CD4-positive, alpha-beta T cell treated with Interleukin-21 for 1 hour (primary cell): ENCODE measurements around the gene WEE2.
A peak's percentile ranks its signal among the peaks of the same experiment; 100 is the strongest.

Experiments
- DNase-seq: peaks from one replicate; pipeline ENCODE4 v3.0.0-alpha.2; 2020

The WEE2 gene

DNA sequence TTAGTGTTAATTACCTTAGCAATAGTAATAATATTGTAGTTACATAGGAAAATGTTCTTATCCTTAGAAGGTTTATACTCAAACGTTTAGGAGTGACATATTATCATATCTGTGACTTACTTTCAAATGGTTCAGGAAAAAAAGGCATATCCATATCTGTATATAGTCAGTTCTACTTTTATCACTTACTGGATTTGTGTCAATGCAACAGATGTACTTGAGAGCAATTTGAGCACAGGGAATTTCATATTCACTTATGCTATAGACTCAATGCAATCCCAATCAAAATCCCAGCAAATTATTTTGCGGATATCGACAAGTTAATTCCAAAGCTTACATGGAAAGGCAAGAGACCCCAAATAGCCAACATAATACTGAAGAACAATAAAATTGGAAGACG lies 16.2 kb upstream of the WEE2 start:
- DNase-seq = no peak

DNA sequence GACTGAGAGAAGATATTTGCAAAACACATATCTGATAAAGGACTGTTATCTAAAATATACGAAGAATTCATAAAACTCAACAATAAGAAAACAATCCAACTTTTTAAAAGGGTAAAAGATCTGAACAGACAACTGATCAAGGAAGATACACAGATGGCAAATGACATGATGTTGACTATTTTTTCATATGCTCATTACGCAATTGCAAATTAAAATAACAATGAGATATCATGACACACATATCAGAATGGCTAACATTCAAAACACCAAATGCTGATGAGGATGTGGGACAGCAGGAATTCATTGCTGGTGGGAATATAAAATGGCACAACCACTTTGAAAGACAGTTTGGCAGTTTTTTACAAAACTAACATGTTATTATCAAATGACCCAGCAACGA lies 15.1 kb upstream of the WEE2 start:
- DNase-seq = no peak

- DNase-seq = no peak
Observed at GRCh38 chr7:141695803-141696289, 12.3 kb upstream of the WEE2 start.

- DNase-seq = no peak
Observed at GRCh38 chr7:141696348-141696747, 11.8 kb upstream of the WEE2 start.

DNA sequence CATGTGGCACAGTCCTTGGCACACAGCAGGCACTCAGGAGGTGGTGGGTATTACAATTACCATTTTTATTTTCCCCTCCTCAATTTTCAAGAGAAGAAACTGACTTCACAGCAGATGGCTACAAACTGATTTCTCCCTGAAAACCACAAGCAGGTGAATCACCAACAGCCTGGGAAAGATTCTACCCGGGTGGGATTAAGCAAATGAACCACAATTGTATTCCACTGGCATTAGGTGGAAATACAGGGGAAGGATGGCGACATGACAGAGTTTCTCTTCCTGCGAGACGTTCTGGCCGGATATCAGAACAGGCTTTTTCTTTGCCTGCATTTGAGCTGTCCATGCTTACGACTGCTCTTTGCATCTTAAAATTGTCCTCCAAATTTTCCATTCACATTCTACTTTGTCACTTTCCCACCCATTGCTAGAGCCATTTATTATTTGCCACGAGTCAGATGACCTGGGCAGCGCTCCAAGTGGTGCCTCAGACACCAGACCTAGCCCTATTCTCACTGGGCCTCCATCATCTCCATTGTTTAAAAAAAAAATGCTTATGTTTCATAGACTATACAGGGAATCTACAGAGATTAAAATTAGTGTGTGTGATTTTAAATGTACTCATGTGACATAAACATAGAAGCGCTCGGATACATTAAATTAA lies 10.8 kb upstream of the WEE2 start:
- DNase-seq = no peak

DNA sequence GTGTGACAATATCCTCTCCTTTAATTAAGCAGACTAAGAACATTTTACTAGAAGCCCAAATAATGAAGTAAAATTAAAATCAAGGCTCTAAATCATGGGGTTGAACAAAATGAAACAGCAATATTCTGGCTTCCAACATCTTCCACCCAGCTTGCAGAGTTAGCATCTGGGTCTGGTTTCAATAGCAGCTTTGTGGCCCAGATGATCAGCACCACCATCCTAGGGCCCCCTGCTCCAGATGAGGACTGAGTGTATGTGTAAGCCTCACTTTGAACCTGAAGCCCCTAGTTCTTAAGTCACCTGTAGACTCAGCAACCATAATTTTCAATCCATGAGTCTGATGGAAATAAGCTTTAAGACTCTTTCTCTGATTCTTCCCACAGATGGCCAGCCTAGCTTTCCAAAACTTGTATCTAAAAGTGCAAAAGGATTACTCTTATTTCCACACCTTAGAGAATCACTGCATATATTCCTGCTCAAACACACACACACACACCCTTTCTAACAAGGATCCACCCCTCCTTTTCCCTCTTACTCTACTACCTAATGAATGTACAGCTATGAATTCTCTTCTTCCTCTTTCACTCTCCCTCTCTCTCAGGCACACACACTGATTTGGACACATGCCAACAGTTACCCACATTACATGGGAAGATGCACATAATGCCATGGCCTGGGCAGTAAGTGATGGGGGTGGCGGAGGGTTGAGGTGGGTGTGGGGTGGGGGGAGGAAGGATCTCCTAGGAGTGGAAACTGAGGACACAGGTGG lies 9.7 kb upstream of the WEE2 start:
- peak; percentile 6 for DNase-seq

DNA sequence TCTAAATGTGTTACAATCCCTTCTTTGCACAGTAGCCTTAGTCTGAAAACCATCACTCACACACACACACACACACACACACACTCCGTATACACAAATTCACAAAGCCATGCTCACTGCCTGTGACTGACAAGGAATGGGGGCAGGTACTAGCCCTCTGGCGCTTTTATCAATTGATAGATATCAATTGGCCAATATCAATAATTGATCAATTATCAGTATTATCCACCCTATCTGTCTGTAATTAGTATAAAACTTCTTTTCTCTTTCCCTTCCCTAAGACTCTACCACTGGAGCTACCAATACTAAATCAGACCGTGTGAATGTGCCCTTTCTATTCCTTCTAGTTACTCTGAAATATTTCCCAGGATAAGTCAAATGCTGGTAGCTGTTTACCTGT lies 8.3 kb upstream of the WEE2 start:
- DNase-seq = no peak

- no peak for DNase-seq
Observed at GRCh38 chr7:141700296-141700847, 7.8 kb upstream of the WEE2 start.

- DNase-seq = peak; percentile 4
Observed at GRCh38 chr7:141700848-141701371, 7.2 kb upstream of the WEE2 start.

DNA sequence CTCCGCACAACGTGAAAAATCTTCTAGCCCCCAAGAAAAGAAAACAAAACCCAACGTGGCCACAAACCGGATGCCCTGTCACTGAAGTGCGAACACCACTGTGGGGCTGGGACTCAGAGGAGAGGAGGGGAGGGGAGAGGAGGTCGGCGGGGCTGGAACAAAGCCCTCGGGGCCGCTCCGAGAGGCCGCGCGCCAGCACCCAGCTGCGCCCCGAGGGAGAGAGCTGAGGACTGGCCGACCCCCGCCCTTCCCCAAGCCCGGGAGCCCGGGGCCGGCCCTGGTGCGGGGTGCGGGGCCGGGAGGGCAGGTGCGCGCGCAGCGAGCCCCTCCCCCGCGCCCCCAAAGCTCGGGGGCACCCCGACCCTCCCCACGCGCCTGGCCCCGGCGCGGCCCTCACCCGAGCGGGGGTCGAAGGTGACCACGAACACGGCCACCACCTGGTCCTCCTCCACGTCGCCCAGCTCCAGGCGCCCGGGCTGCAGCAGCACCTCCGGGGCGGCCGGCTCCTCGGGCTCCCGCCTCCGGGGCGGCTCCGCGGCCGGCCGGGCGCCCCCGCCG lies 6.6 kb upstream of the WEE2 start:
- peak; percentile 79 for DNase-seq

DNA sequence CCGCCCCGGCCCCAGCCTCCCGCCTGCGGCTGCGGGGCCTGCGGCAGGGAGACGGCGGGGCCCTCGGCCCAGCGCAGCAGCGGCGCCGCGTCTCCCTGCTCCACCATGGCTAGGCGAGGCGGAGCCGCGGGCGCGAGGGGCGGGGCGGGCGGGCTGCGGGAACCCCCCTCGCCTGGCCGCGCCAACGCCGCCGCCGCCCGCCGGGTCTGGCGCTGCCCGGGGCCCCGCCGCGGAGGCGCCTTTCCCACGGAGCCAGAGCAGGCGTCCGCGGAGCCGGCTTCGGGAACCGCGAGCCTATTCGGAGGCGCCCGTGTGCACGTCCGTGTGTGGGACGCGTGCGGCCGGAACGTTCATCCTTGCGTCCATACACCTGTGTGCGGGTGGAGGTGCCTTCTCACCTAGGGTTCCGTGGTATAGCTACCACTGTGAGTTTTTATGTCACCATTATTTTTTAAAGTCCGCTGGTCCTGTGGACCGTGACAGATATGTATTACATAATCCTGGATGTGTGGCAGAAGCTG lies 6.0 kb upstream of the WEE2 start, which contains the start of gene DENND11:
Gene DENND11 (minus strand): TSS at position 120 of the 521 bp plus-strand sequence. CDS start 13 bp downstream, at position 107.
- DNase-seq = peak; percentile 56

DNA sequence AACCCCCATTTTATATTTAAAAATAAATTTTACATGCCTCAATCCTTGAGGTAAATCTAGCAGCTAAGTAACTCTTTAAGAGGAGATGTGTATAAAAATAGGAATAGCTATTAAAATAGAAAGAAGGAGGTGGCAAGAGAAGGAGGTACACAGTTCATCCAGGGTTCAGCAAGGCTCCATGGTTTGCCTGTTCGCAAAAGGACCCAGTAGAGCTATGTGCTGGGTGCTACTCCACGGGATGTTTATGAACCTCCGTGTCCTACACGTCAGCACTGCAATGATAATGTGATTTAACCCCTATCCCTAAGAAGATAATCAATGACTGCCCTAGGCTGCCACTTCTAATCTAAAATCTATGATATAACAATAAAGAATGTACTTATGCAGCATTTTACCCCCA lies 5.3 kb upstream of the WEE2 start:
- no peak for DNase-seq

- no peak for DNase-seq
Observed at GRCh38 chr7:141704112-141704511, 4.0 kb upstream of the WEE2 start.

GRCh38 chr7:141704741-141705140 lies 3.4 kb upstream of the WEE2 start:
- DNase-seq = no peak

- DNase-seq = no peak
Observed at GRCh38 chr7:141706239-141707064, 1.7 kb upstream of the WEE2 start.

DNA sequence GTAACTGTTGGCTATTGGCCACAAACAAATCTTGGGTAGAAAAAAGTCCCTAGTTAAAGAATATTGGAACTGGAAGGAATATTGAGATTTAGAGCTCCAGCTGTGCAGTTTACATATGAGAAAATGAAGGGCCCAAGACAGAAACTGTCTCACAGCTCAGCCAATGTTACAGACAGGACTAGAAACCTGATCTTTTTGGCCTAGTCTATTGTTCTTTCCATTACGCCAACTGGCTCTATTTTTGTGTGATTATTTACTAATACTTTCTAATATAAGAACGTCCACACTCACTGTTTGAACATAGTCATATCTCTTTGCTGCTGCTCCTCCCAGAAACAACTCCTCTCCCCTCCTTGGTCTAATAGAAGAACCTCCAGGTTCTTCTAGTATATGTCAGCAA lies 1.2 kb downstream of the WEE2 start:
- DNase-seq = no peak

DNA sequence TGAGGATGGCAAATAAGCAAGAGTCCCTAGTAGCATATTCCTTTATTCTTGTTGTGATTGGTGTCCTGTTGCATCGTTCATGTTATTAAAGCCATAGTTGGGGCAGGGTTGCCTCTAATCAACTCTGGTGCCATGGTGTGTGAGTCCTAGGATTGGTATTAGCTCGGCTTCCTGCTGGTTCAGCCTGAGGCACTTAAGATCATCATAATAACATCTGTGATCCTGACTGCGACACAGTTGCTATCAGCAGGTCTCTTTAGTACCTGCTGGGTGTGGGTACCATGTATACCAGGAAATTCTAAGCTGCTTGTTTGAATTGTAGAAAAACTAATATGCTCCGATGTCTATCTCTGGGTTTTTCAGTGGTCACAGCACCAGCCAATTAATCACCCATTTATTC lies 1.6 kb downstream of the WEE2 start:
- DNase-seq = no peak

- DNase-seq = peak; percentile 11
Observed at GRCh38 chr7:141710301-141710700, 2.1 kb downstream of the WEE2 start.

DNA sequence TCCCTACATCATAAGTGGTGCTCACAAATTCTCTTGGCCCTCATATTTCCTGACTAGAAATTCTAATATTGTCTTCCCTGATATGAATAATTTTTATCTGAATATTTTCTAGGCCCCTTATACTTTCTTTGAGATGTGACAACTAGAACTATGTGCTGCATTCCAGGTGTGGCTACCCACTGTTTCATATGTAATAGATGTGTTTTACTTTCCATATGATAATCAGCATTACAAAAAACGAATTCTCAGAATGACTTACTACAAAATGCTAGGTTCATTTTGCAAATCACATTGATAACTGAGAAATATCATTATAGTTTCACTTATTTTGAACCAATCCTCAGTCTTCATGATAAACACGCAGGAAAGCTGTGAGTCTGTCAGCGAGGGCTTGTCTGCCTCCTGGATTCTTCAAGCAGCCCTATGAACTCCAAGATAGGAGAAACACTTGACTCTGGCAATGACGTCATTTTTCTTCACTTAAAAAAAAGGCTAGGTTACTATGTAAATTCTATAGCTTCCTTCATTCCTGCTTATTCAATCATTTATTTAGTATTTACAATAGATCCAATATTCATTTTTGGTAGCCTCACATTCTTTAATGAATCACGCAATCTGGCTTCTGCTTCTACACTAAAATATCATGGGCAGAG lies 4.6 kb downstream of the WEE2 start:
- no peak for DNase-seq

- DNase-seq = no peak
Observed at GRCh38 chr7:141713890-141714289, 5.7 kb downstream of the WEE2 start.

DNA sequence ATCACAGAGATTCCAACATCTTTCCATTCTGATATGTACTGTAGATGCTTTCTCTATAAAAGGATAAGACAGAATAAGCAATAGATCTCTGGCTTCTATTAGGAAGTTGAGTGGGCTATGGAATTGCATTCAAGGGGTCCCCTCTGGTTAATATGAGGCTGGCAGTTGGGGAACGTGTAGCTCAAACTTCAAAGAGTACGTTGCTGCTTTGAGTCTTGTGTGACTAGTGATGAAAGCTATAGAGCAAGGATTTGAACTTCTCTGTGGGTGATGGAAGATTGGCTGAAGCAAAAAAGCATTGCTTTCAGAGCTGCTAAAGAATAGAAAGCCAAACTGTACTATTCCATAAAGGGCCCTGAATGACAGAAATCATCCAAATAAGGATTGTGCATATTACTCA lies 6.4 kb downstream of the WEE2 start:
- DNase-seq = no peak

DNA sequence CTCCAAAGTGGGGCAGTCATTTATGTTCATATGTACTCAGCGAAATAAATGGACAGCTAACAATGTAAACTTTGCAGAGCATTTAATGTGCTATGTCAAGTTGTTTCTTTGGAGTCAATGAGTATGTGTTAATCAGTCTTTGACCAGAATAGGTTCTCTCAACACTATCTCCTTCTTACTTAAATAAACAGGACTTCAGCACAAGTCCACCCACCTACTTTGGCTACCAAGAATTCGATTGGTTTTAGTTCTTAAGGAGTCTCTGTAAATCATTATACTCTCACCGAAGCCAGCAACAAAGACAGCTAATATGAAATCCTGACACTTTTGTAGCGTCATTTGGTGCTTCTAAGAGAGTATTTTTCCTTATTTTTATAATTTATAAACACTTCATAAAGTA lies 6.9 kb downstream of the WEE2 start:
- no peak for DNase-seq
